SK-N-SH (cell line): ENCODE measurements around the gene KIF6. TPM values are rescaled to one million over a fixed set of nuclear protein-coding genes. Genes with fewer than 3 reads are reported as not detected.

Source experiments
- CTCF ChIA-PET: fragments of 300-600, 350-600 bp; formaldehyde crosslinking; extraction: SDS; loops from one replicate; lab custom pipeline; 2021; lab: Yijun Ruan, JAX
- POLR2A ChIA-PET: fragments of 350-600 bp; sonication (Branson Sonifier 250); formaldehyde crosslinking; extraction: SDS; loops from one replicate; lab custom pipeline; 2020; ENCODE audit warnings: antibody characterized with exemption, inconsistent platforms; lab: Yijun Ruan, JAX
- DNase-seq: peaks from one replicate; pipeline ENCODE4 v3.0.0; 2012
- H2AFZ ChIP-seq: fragments of 200-600 bp; sonication (generic); 2 replicates; pipeline ENCODE4 v1.8.1; 2016; ENCODE audit warnings: antibody characterized with exemption, mild to moderate bottlenecking, low read depth
- H3F3A ChIP-seq: fragments of 200-600 bp; sonication (generic); replicated peaks from 2 replicates; pipeline ENCODE3; 2016; ENCODE audit warnings: antibody characterized with exemption, mild to moderate bottlenecking; ENCODE audit not compliant: insufficient read depth
- H3K27ac ChIP-seq, 2 experiments: fragments of 200-500 bp in 1 of 2; fragments of 200-600 bp in 1 of 2; sonication (Bioruptor generic) in 1 of 2; sonication (generic), shearing (Covaris generic) in 1 of 2; 2 replicates each; pipeline versions ENCODE4 v1.5.1 to v1.6.1; 2014 to 2016; ENCODE audit warnings: low read depth in 2 of 2, inconsistent platforms in 1 of 2, low read length in 1 of 2, mild to moderate bottlenecking in 1 of 2, mixed read lengths in 1 of 2
- H3K27me3 ChIP-seq: fragments of 200-600 bp; sonication (generic), shearing (Covaris generic); 2 replicates; pipeline ENCODE4 v1.6.1; 2016; ENCODE audit warnings: mixed run types; ENCODE audit not compliant: insufficient read depth
- H3K36me3 ChIP-seq, 2 experiments: fragments of 200-500 bp in 1 of 2; fragments of 200-600 bp in 1 of 2; sonication (Bioruptor generic) in 1 of 2; sonication (generic) in 1 of 2; replicated peaks in 1 of 2; 2 replicates each; pipeline versions ENCODE3 to v1.5.1; 2014 to 2016; ENCODE audit warnings: low read length in 1 of 2, mild to moderate bottlenecking in 1 of 2; ENCODE audit not compliant: insufficient read depth in 2 of 2, control insufficient read depth in 1 of 2
- H3K4me1 ChIP-seq, 2 experiments: fragments of 200-500 bp in 1 of 2; fragments of 200-600 bp in 1 of 2; sonication (Bioruptor generic) in 1 of 2; sonication (generic), shearing (Covaris generic) in 1 of 2; 2 replicates each; pipeline versions ENCODE4 v1.5.1 to v1.6.1; 2014 to 2016; ENCODE audit warnings: low read depth in 1 of 2, low read length in 1 of 2, mixed run types in 1 of 2; ENCODE audit not compliant: insufficient read depth in 2 of 2, control insufficient read depth in 1 of 2
- H3K4me2 ChIP-seq: fragments of 200-600 bp; sonication (generic), shearing (Covaris generic); 2 replicates; pipeline ENCODE4 v1.6.1; 2017; ENCODE audit warnings: mixed run types
- H3K4me3 ChIP-seq, 2 experiments: fragments of 200-500 bp in 1 of 2; fragments of 200-600 bp in 1 of 2; sonication (Bioruptor generic) in 1 of 2; sonication (generic), shearing (Covaris generic) in 1 of 2; 2 replicates each; pipeline versions ENCODE4 v1.5.1 to v1.8.1; 2014 to 2016; ENCODE audit warnings: low read depth in 2 of 2, inconsistent platforms in 1 of 2, low read length in 1 of 2, mild to moderate bottlenecking in 1 of 2, mixed read lengths in 1 of 2, moderate library complexity in 1 of 2
- H3K79me2 ChIP-seq: fragments of 200-600 bp; sonication (generic); 2 replicates; pipeline ENCODE4 v1.8.1; 2017; ENCODE audit warnings: mild to moderate bottlenecking; ENCODE audit not compliant: insufficient read depth
- H3K9ac ChIP-seq: fragments of 200-600 bp; sonication (generic); 2 replicates; pipeline ENCODE4 v1.6.1; 2017; ENCODE audit warnings: mixed run types
- H3K9me2 ChIP-seq: fragments of 200-600 bp; sonication (generic); 2 replicates; pipeline ENCODE4 v1.6.1; 2017; ENCODE audit warnings: mixed run types
- H3K9me3 ChIP-seq: fragments of 200-600 bp; sonication (generic); 2 replicates; pipeline ENCODE4 v1.6.1; 2017; ENCODE audit warnings: mixed run types, mild to moderate bottlenecking, moderate library complexity
- H4K20me1 ChIP-seq: fragments of 200-600 bp; sonication (generic); 2 replicates; pipeline ENCODE4 v1.6.1; 2017; ENCODE audit warnings: mild to moderate bottlenecking, mixed run types; ENCODE audit not compliant: insufficient read depth
- CHD2 ChIP-seq: fragments of 150-350 bp; IDR thresholded peaks from 2 replicates; pipeline ENCODE4 v1.6.1; 2018; ENCODE audit warnings: low read length; ENCODE audit not compliant: partially characterized antibody
- CTCF ChIP-seq: fragments of 200-600 bp; sonication (generic); IDR thresholded peaks from 2 replicates; pipeline ENCODE4 v1.6.1; 2017; ENCODE audit warnings: antibody characterized with exemption, mild to moderate bottlenecking, moderate library complexity
- FOSL2 ChIP-seq: IDR thresholded peaks from 2 replicates; pipeline ENCODE4 v1.4.0; 2012; ENCODE audit warnings: low read depth, mild to moderate bottlenecking, moderate library complexity, borderline replicate concordance
- GABPA ChIP-seq: IDR thresholded peaks from 2 replicates; pipeline ENCODE4 v1.4.0; 2012; ENCODE audit warnings: low read depth, mild to moderate bottlenecking
- MEF2A ChIP-seq: IDR thresholded peaks from 2 replicates; pipeline ENCODE4 v1.4.0; 2012; ENCODE audit warnings: low read depth, borderline replicate concordance
- NFIC ChIP-seq: IDR thresholded peaks from 2 replicates; pipeline ENCODE4 v1.4.0; 2012; ENCODE audit warnings: borderline replicate concordance
- NRF1 ChIP-seq: IDR thresholded peaks from 2 replicates; pipeline ENCODE4 v1.6.1; 2012; ENCODE audit warnings: low read depth, mild to moderate bottlenecking, low read length
- POLR2AphosphoS5 ChIP-seq: IDR thresholded peaks from 2 replicates; pipeline ENCODE4 v1.6.1; 2012; ENCODE audit warnings: low read depth, low read length
- RFX5 ChIP-seq: IDR thresholded peaks from 2 replicates; pipeline ENCODE4 v1.6.1; 2012; ENCODE audit warnings: mild to moderate bottlenecking, improper control_type of control experiment, low read length
- SIN3A ChIP-seq: IDR thresholded peaks from 2 replicates; pipeline ENCODE4 v1.6.1; 2012; ENCODE audit warnings: low read depth, mild to moderate bottlenecking, low read length, moderate library complexity, borderline replicate concordance
- TEAD4 ChIP-seq: IDR thresholded peaks from 2 replicates; pipeline ENCODE4 v1.4.0; 2012; ENCODE audit warnings: mild to moderate bottlenecking, borderline replicate concordance; ENCODE audit not compliant: insufficient read depth
- YY1 ChIP-seq: IDR thresholded peaks from 2 replicates; pipeline ENCODE4 v1.4.0; 2012; ENCODE audit warnings: low read depth, mild to moderate bottlenecking
- WGBS: methylation state at CpG from one replicate; pipeline ENCODE4 v1.1.6; 2017; ENCODE audit warnings: low lambda C conversion rate; 5-methylcytosine and 5-hydroxymethylcytosine counted together
- polyA plus RNA-seq, 3 experiments: library from polyadenylated mRNA; depleted of rRNA; stranded (reverse); fragments of >200 nt; gene quantifications; 2 replicates each; pipeline ENCODE4 v1.2.3, GENCODE V29; 2012
- TF ChIP-seq, protein P1 (sequence below): IDR thresholded peaks from 2 replicates; pipeline ENCODE4 v1.4.0; 2012; ENCODE audit warnings: low read depth, borderline replicate concordance
- TF ChIP-seq, protein P2 (sequence below): fragments of 150-350 bp; IDR thresholded peaks from 2 replicates; pipeline ENCODE4 v1.6.1; 2017; ENCODE audit warnings: antibody characterized with exemption, low read length, low read depth, borderline replicate concordance
- TF ChIP-seq, protein P3 (sequence below): IDR thresholded peaks from 2 replicates; pipeline ENCODE4; 2012
- TF ChIP-seq, protein P4 (sequence below): IDR thresholded peaks from 2 replicates; pipeline ENCODE4 v1.6.1; 2012; ENCODE audit warnings: mild to moderate bottlenecking, low read depth, low read length, moderate library complexity

KIF6 gene
- polyA plus RNA-seq, 1 of the 3 experiments (the other 2 are of a cell fraction), result 0.13 TPM

GRCh38 chr6:39550191-39550590 is 175.0 kb downstream of the KIF6 start:
- no peaks in the 10 kb centered on the region for H3K36me3 ChIP-seq
- POLR2A ChIA-PET, result no interaction called here
- TF ChIP-seq CHD2, result no peak
- no peak for TF ChIP-seq MEF2A
- TF ChIP-seq POLR2AphosphoS5, result no peak
- TF ChIP-seq, protein P1, sequence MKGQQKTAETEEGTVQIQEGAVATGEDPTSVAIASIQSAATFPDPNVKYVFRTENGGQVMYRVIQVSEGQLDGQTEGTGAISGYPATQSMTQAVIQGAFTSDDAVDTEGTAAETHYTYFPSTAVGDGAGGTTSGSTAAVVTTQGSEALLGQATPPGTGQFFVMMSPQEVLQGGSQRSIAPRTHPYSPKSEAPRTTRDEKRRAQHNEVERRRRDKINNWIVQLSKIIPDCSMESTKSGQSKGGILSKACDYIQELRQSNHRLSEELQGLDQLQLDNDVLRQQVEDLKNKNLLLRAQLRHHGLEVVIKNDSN, result no peak
- TF ChIP-seq, protein P2, sequence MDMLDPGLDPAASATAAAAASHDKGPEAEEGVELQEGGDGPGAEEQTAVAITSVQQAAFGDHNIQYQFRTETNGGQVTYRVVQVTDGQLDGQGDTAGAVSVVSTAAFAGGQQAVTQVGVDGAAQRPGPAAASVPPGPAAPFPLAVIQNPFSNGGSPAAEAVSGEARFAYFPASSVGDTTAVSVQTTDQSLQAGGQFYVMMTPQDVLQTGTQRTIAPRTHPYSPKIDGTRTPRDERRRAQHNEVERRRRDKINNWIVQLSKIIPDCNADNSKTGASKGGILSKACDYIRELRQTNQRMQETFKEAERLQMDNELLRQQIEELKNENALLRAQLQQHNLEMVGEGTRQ, result no peak
- TF ChIP-seq, protein P3, sequence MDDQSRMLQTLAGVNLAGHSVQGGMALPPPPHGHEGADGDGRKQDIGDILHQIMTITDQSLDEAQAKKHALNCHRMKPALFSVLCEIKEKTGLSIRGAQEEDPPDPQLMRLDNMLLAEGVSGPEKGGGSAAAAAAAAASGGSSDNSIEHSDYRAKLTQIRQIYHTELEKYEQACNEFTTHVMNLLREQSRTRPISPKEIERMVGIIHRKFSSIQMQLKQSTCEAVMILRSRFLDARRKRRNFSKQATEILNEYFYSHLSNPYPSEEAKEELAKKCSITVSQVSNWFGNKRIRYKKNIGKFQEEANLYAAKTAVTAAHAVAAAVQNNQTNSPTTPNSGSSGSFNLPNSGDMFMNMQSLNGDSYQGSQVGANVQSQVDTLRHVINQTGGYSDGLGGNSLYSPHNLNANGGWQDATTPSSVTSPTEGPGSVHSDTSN, result no peak
- TF ChIP-seq, protein P4, sequence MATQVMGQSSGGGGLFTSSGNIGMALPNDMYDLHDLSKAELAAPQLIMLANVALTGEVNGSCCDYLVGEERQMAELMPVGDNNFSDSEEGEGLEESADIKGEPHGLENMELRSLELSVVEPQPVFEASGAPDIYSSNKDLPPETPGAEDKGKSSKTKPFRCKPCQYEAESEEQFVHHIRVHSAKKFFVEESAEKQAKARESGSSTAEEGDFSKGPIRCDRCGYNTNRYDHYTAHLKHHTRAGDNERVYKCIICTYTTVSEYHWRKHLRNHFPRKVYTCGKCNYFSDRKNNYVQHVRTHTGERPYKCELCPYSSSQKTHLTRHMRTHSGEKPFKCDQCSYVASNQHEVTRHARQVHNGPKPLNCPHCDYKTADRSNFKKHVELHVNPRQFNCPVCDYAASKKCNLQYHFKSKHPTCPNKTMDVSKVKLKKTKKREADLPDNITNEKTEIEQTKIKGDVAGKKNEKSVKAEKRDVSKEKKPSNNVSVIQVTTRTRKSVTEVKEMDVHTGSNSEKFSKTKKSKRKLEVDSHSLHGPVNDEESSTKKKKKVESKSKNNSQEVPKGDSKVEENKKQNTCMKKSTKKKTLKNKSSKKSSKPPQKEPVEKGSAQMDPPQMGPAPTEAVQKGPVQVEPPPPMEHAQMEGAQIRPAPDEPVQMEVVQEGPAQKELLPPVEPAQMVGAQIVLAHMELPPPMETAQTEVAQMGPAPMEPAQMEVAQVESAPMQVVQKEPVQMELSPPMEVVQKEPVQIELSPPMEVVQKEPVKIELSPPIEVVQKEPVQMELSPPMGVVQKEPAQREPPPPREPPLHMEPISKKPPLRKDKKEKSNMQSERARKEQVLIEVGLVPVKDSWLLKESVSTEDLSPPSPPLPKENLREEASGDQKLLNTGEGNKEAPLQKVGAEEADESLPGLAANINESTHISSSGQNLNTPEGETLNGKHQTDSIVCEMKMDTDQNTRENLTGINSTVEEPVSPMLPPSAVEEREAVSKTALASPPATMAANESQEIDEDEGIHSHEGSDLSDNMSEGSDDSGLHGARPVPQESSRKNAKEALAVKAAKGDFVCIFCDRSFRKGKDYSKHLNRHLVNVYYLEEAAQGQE, result no peak
- no peak for TF ChIP-seq TEAD4
- TF ChIP-seq SIN3A, result no peak
- TF ChIP-seq YY1, result no peak
- H3K9ac ChIP-seq, result no peak overlapping the region
- H3F3A ChIP-seq, result no peaks in the 10 kb centered on the region
- no peak for DNase-seq
- H4K20me1 ChIP-seq, result no peaks in the 10 kb centered on the region
- no peak overlapping the region for H3K4me2 ChIP-seq
- CTCF ChIA-PET, result no interaction called here
- H3K27me3 ChIP-seq, result no peaks in the 10 kb centered on the region
- H3K9me2 ChIP-seq, result no peaks in the 10 kb centered on the region
- H3K9me3 ChIP-seq, result no peaks in the 10 kb centered on the region
- WGBS, result 31% methylated on average over 2 of the region's 2 CpGs
- H3K4me1 ChIP-seq, result no peaks in the 10 kb centered on the region
- H2AFZ ChIP-seq, result no peak overlapping the region
- no peak overlapping the region for H3K4me3 ChIP-seq
- H3K79me2 ChIP-seq, result no peaks in the 10 kb centered on the region
- no peak overlapping the region for H3K27ac ChIP-seq

DNA sequence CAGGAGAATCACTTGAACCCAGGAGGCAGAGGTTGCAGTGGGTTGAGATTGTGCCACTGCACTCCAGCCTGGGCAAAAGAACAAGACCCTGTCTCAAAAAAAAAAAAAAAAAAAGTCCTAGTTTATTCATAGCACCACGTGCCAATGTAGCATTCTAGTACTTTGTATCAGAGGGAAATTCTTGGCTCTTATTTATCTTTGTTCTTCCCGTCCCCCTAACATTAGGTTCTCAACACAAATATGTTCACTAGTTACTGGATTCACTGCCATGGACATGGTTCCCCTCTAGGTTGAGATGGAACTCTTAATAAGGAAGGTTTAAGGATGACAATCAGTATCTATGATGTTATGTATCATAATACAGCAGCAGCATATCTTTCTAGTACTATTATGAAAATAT is 178.5 kb downstream of the KIF6 start:
- 18% methylated on average over 2 of the region's 2 CpGs for WGBS
- Histone ChIP-seq H3K79me2 (no peaks in the 10 kb centered on the region), H3K9me2 (no peaks in the 10 kb centered on the region), H3K27me3 (no peaks in the 10 kb centered on the region), H3K27ac (no peak overlapping the region), H3K4me2 (no peak overlapping the region), H3K36me3 (no peaks in the 10 kb centered on the region), H3K9ac (no peak overlapping the region), H2AFZ (no peak overlapping the region), H3K4me3 (no peak overlapping the region), H3F3A (no peaks in the 10 kb centered on the region), H4K20me1 (no peaks in the 10 kb centered on the region), H3K4me1 (no peaks in the 10 kb centered on the region), H3K9me3 (no peaks in the 10 kb centered on the region)
- POLR2A ChIA-PET, result no interaction called here
- CTCF ChIA-PET, result no interaction called here
- no peak for DNase-seq
- TF ChIP-seq FOSL2 (no peak), NRF1 (no peak), NFIC (no peak), GABPA (no peak), RFX5 (no peak), CTCF (no peak)
- TF ChIP-seq, protein P4, result no peak
